ENCODE data around the gene NHEJ1.

NHEJ1 gene

DNA sequence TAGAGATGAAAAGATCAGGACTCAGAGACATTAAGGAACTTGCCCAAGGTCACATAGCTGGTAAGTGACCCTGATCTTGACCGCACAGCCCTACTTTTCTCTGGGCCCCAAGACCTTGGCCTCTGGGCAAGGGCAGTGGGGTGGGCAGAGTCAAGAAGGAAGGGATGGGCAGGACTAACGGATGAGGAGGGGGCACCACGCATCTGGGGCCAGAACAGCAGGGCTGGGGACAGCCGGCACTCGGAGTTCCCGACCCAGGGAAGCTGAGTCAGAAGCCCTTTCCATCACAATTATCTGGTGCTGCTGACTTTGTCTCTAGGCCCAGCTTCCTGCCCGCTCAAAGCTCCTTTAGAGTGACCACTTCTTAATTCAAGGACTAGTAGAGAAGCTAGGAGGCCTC is 133.7 kb downstream of the NHEJ1 start:
- no peaks in the 10 kb centered on the region for H3K27me3 ChIP-seq (ENCODE audit: insufficient read depth, low read length)
- no peak overlapping the region for H3K4me3 ChIP-seq (ENCODE audit: low read depth, low read length, poor library complexity, severe bottlenecking)
- no peaks in the 10 kb centered on the region for H3F3A ChIP-seq (ENCODE audit: insufficient read depth, low read length)

DNA sequence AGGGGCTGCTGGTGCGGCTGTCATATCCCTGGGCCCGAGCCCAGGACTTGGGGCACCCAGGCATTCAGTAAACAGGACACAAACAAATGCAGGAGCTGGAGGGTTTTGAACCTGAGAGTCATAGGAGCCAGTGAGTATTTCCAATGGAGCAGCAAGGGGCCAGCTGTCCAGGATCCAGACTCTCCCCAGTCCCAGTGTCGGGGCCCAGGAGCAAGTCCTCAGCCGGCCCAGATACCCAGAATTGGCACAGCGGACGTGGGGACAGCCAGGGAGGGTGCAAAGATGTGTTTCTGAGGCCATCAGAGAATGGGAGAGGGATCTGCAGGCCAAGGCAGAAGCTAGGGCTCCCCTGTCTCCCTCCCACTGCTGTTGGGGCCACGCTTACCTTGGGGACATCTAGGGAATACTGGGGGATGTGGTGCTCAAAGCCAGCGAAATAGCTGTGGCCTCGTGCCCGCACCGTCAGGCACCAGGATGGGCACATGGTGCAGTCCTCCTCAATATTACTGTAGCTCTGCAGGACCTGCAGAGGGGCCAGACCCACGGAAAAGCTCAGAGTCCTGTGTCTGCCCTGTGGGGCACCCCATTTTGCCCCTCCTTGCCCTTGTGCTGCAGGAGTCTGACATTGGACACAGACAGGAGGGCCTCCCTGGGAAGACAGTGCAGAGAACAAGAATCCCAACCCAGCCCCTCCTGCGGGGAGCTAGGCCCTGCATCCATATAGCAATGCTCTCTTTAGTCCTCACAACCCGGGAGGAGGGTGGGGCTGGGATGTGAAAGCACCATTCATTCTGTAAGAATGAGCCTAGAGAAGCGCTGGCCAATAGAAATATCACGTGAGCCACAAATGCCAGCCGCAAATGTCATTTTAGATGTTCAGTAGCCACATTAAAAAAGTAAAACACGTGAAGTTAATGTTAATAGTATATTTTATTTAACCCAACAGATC is 134.7 kb downstream of the NHEJ1 start:
- no peaks in the 10 kb centered on the region for H3K36me3 ChIP-seq (ENCODE audit: insufficient read depth, low read length)
- no peaks in the 10 kb centered on the region for H3K4me1 ChIP-seq (ENCODE audit: insufficient read depth, low read length, severe bottlenecking)
- no peaks in the 10 kb centered on the region for H3K9me2 ChIP-seq (ENCODE audit: low read depth, low read length)
- no peaks in the 10 kb centered on the region for H3K27me3 ChIP-seq (ENCODE audit: insufficient read depth, low read length)
- H2AFZ ChIP-seq (ENCODE audit: low read length), result no peak overlapping the region
- H3K4me3 ChIP-seq (ENCODE audit: low read depth, low read length, poor library complexity, severe bottlenecking), result no peak overlapping the region
- no peaks in the 10 kb centered on the region for H3K9me3 ChIP-seq (ENCODE audit: low read length)
- H3K79me2 ChIP-seq (ENCODE audit: insufficient read depth, low read length), result no peaks in the 10 kb centered on the region
- H3K27ac ChIP-seq (ENCODE audit: low read depth, low read length, poor library complexity, severe bottlenecking), result no peak overlapping the region
- no peak overlapping the region for H3K4me2 ChIP-seq (ENCODE audit: low read length)
- TF ChIP-seq, protein P1, sequence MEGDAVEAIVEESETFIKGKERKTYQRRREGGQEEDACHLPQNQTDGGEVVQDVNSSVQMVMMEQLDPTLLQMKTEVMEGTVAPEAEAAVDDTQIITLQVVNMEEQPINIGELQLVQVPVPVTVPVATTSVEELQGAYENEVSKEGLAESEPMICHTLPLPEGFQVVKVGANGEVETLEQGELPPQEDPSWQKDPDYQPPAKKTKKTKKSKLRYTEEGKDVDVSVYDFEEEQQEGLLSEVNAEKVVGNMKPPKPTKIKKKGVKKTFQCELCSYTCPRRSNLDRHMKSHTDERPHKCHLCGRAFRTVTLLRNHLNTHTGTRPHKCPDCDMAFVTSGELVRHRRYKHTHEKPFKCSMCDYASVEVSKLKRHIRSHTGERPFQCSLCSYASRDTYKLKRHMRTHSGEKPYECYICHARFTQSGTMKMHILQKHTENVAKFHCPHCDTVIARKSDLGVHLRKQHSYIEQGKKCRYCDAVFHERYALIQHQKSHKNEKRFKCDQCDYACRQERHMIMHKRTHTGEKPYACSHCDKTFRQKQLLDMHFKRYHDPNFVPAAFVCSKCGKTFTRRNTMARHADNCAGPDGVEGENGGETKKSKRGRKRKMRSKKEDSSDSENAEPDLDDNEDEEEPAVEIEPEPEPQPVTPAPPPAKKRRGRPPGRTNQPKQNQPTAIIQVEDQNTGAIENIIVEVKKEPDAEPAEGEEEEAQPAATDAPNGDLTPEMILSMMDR (IDR thresholded peaks at IDR 0.05; ENCODE audit: low read length), result no peak
- no peak overlapping the region for H3K9ac ChIP-seq (ENCODE audit: low read length)
- no peaks in the 10 kb centered on the region for H3F3A ChIP-seq (ENCODE audit: insufficient read depth, low read length)
- H4K20me1 ChIP-seq (ENCODE audit: insufficient read depth, low read length), result no peaks in the 10 kb centered on the region

More for the DNA sequence above, 133.7 kb downstream of the NHEJ1 start:
- H3K27ac ChIP-seq (ENCODE audit: low read depth, low read length, poor library complexity, severe bottlenecking), result no peak overlapping the region
- H2AFZ ChIP-seq (ENCODE audit: low read length), result no peak overlapping the region
- no peaks in the 10 kb centered on the region for H3K9me3 ChIP-seq (ENCODE audit: low read length)
- H3K36me3 ChIP-seq (ENCODE audit: insufficient read depth, low read length), result no peaks in the 10 kb centered on the region
- no peaks in the 10 kb centered on the region for H3K79me2 ChIP-seq (ENCODE audit: insufficient read depth, low read length)
- no peaks in the 10 kb centered on the region for H4K20me1 ChIP-seq (ENCODE audit: insufficient read depth, low read length)
- no peaks in the 10 kb centered on the region for H3K4me1 ChIP-seq (ENCODE audit: insufficient read depth, low read length, severe bottlenecking)
- no peaks in the 10 kb centered on the region for H3K9me2 ChIP-seq (ENCODE audit: low read depth, low read length)
- no peak overlapping the region for H3K4me2 ChIP-seq (ENCODE audit: low read length)
- no peak overlapping the region for H3K9ac ChIP-seq (ENCODE audit: low read length)
- TF ChIP-seq EZH2 (IDR thresholded peaks at IDR 0.05; ENCODE audit: borderline replicate concordance, low read length), result no peak
- TF ChIP-seq, protein P1 (IDR thresholded peaks at IDR 0.05; ENCODE audit: low read length), result no peak

Data from OCI-LY1 (cell line).